Subcutaneous preadipocyte (primary cell): ENCODE data around the gene STARD8. TPM values are rescaled to one million over a fixed set of nuclear protein-coding genes. Genes with fewer than 3 reads are reported as not detected.

Experiments used
- small RNA-seq: library from RNA; depleted of rRNA; stranded (forward); fragments of <200 nt; gene quantifications from one replicate; pipeline ENCODE3, GENCODE V24; 2012
- total RNA-seq: library from RNA; depleted of rRNA; stranded (reverse); fragments of >200 nt; gene quantifications from 2 replicates; pipeline ENCODE4 v1.2.3, GENCODE V29; 2012

STARD8 gene
- total RNA-seq = 0.59 and 0.73 TPM in 2 replicates

GRCh38 chrX:68647156-68647957, at the start of gene STARD8:
Gene STARD8 (plus strand): TSS chrX:68647666. CDS start chrX:68647883, 217 bp downstream.

Small RNAs within 50 kb of the gene (small RNA-seq; reads per million reads assigned to genes)
- not detected for gene COX6CP12

Other genes starting within 250 kb of the STARD8 start
- 4.5 and 4.8 TPM in 2 replicates for gene OPHN1, start 214.2 kb upstream of the STARD8 start, total RNA-seq
- 14.0 and 19.2 TPM in 2 replicates for gene YIPF6, start 148.6 kb upstream of the STARD8 start, total RNA-seq
- 23.5 and 42.8 TPM in 2 replicates for gene EFNB1, start 181.4 kb downstream of the STARD8 start, total RNA-seq